ENCODE measurements around the gene EXOSC9.

The EXOSC9 gene

DNA sequence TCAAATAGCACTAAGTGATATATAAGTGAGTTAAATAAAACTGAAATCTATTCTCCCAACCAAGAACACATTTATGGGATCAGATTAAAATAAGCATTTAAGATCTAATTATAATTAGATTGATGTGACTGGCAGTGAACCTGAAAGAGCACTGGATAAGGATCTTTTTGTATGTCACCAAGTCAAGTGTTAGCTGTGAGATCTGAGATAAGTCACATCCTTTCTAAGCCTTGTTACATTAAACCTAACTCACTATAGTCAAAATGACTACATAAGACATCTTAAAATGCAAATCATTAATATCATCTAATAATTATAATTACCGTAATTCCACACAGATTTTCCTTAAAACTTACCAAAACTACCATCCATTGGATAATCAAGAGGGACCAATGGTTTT, 20.9 kb downstream of the EXOSC9 start:
- H3K27me3 Mint-ChIP-seq (ENCODE audit: low read depth) = no peaks in the 10 kb centered on the region
- H3K4me3 Mint-ChIP-seq = peak overlapping the region; percentile 86 to 94 (median 89)

DNA sequence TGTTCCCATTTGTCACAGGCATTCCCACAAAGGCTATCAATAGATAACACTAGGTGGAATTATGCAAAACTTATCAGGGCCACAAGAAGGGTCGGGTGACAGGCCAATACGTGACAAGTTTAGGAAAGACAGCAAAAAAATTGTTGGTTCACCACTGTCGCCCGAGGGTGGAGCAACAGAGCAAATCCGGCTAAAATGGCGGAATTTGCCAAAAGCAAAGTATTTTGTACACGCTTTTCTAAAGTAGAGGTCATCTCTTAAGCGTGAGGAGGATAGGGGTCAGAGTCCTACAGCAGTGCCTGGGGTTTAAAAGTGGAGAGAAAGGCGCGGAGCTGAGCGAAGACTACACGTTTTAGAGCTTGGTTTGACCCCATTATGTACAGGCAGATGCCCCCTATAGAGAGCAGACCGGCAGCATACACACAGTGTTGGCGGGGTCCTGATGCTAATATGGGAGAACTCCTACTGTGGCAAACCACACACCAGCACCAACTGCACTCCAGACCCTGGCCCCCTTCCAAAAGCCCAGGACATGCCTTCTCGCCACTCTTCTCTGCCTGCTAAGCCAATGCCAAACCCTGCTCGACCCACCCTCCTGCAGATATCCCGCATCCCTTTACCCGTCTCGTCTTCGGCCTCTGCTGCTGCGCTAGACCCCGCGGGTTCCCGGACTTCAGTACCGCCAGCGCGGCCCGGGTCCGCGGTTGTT, 21.8 kb downstream of the EXOSC9 start:
- H3K9me3 Mint-ChIP-seq = no peaks in the 10 kb centered on the region
- H3K27me3 Mint-ChIP-seq (ENCODE audit: low read depth) = no peaks in the 10 kb centered on the region

More for the DNA sequence above, 20.9 kb downstream of the EXOSC9 start:
- TF ChIP-seq, protein P1, sequence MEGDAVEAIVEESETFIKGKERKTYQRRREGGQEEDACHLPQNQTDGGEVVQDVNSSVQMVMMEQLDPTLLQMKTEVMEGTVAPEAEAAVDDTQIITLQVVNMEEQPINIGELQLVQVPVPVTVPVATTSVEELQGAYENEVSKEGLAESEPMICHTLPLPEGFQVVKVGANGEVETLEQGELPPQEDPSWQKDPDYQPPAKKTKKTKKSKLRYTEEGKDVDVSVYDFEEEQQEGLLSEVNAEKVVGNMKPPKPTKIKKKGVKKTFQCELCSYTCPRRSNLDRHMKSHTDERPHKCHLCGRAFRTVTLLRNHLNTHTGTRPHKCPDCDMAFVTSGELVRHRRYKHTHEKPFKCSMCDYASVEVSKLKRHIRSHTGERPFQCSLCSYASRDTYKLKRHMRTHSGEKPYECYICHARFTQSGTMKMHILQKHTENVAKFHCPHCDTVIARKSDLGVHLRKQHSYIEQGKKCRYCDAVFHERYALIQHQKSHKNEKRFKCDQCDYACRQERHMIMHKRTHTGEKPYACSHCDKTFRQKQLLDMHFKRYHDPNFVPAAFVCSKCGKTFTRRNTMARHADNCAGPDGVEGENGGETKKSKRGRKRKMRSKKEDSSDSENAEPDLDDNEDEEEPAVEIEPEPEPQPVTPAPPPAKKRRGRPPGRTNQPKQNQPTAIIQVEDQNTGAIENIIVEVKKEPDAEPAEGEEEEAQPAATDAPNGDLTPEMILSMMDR (IDR thresholded peaks at IDR 0.05; ENCODE audit: unreplicated experiment in 3 of 3) = no peak
- Mint-ChIP-seq H3K27ac (peak overlapping the region in 1 of 3 experiments; percentile 92), H3K4me1 (peaks cover 22% of the 10 kb centered on the region), H3K9me3 (no peaks in the 10 kb centered on the region), H3K36me3 (ENCODE audit: low read depth) (peaks cover 17% of the 10 kb centered on the region)

DNA sequence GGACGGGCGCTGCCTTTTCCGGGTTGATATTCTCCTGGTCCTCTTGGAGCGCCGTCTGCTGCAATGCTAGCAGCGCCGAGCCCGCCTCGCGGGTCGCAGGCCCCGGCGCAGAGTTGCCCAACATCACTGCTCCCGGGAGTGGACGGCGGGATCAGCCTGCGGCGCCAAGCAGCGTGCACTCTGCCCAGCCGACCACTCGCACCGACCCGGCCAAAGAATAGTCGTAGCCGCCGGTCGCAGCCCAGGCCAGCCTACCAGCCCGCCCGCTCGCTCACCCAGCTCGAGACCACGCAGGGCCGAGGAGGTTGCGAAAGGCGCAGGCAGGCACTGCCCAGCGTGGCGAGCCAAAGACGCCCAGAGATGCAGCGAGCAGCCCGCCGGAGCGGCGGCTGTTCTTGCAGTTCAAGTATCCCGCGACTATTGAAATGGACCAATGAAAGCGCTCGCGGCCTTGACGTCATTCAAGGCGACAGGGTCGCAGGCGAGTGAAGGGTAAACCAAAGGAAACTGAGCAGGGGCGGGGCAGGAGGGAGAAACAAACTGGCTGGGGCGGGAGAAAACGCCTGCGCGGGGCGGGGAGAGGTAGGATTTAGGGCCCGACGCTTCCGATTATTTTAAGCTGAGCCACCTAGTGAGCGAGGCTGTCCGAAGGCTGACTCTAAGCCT, 22.5 kb downstream of the EXOSC9 start, which contains the start of gene CCNA2:
CCNA2 (minus strand) TSS at position 379 of the 666 bp plus-strand sequence; CDS start at position 124, 255 bp downstream.
- peak within 1 kb of the TSS; percentile 86 to 94 (median 89) for H3K4me3 Mint-ChIP-seq
- no peaks in the 10 kb centered on the region for H3K27me3 Mint-ChIP-seq (ENCODE audit: low read depth)
- H3K36me3 Mint-ChIP-seq (ENCODE audit: low read depth) = peaks cover 12% of the 10 kb centered on the region
- TF ChIP-seq, protein P1 (IDR thresholded peaks at IDR 0.05; ENCODE audit: unreplicated experiment in 3 of 3) = no peak
- H3K4me1 Mint-ChIP-seq = peaks cover 22% of the 10 kb centered on the region
- H3K9me3 Mint-ChIP-seq = no peaks in the 10 kb centered on the region
- H3K27ac Mint-ChIP-seq = peak within 1 kb of the TSS; percentile 72 to 92 (median 84)

More for the DNA sequence above, 21.8 kb downstream of the EXOSC9 start:
- Mint-ChIP-seq H3K36me3 (ENCODE audit: low read depth) (peaks cover 17% of the 10 kb centered on the region), H3K4me3 (peak overlapping the region; percentile 86 to 94 (median 89)), H3K27ac (peak overlapping the region; percentile 72 to 92 (median 84)), H3K4me1 (peaks cover 22% of the 10 kb centered on the region)
- TF ChIP-seq, protein P1 (IDR thresholded peaks at IDR 0.05; ENCODE audit: unreplicated experiment in 3 of 3) = no peak

DNA sequence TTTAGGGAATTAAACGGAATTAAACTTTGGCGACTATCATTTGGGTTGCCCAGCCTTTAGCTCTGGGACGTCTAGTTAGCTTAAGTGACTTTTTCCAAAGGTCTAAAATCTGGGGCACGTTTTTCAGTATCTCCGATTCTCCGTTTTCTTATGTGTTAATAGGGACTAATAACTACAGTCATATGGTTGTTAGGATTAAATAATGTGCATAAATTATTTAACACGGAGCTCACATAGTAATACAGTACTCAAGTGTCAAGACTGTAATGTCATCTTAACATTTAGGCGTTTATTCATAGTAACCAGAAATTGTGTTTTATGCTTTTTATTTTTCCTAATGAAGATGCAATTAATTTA, 23.0 kb downstream of the EXOSC9 start:
- Mint-ChIP-seq H3K4me1 (peaks cover 22% of the 10 kb centered on the region), H3K27me3 (ENCODE audit: low read depth) (no peaks in the 10 kb centered on the region), H3K36me3 (ENCODE audit: low read depth) (peaks cover 8% of the 10 kb centered on the region), H3K4me3 (peak overlapping the region; percentile 86 to 94 (median 89)), H3K27ac (peak overlapping the region; percentile 70 to 87 (median 84)), H3K9me3 (no peaks in the 10 kb centered on the region)
- TF ChIP-seq, protein P1 (IDR thresholded peaks at IDR 0.05; ENCODE audit: unreplicated experiment in 3 of 3) = no peak

DNA sequence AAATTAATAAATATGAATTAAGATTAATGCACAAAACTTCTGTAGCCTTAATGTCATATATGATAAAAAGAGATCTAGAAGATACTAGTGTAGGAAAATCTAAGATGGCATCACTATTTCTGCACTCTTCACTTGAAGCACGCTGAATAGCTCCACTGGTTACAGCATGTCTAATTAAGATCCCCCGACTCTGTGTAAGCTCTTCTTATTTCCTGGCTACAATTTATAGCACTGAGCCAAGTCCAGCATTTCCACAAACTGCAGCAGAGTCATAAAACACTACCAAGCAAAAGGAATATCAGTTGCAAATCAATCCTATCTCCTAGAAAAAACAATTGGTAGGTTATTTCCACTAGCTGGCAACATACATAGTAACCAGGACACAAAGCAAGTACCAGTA, 23.8 kb downstream of the EXOSC9 start:
- H3K27ac Mint-ChIP-seq = peak overlapping the region; percentile 18 to 32 (median 28)

More for the DNA sequence above, 23.8 kb downstream of the EXOSC9 start:
- TF ChIP-seq, protein P1 (IDR thresholded peaks at IDR 0.05; ENCODE audit: unreplicated experiment in 3 of 3) = no peak
- Mint-ChIP-seq H3K27me3 (ENCODE audit: low read depth) (no peaks in the 10 kb centered on the region), H3K4me1 (peaks cover 22% of the 10 kb centered on the region), H3K9me3 (no peaks in the 10 kb centered on the region), H3K4me3 (peak overlapping the region; percentile 60 to 76 (median 72)), H3K36me3 (ENCODE audit: low read depth) (peaks cover 6% of the 10 kb centered on the region)

All from nephron (organoid).